Measurements from ENCODE around the gene GRK7. TPM values are rescaled to one million over a fixed set of nuclear protein-coding genes. Genes with fewer than 3 reads are reported as not detected.
A peak's percentile ranks its signal among the peaks of the same experiment; 100 is the strongest.

GRK7 gene
- total RNA-seq, 1 donor from 2014 or later, result 0.98 TPM

DNA sequence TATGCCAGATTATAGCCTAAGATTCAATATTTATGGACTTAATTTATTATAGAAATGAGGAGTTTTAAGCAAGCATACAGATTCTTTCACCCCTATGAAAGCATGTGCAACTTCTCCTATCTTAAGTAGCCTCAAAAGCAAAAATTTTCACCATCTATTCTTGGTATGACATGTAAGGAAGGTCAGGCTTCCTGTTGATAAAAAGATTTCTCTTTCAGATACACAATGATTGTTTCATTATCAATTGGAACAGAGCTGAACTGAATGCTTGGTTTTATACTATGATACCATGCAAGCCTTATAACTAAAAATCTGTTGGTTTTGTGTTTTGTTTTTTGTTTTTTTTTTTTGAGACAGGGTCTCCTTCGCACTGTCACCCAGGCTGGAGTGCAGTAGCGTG lies 3.9 kb downstream of the GRK7 start:
- no peak for TF ChIP-seq POLR2A (IDR thresholded peaks at IDR 0.05)
- TF ChIP-seq, protein P1, sequence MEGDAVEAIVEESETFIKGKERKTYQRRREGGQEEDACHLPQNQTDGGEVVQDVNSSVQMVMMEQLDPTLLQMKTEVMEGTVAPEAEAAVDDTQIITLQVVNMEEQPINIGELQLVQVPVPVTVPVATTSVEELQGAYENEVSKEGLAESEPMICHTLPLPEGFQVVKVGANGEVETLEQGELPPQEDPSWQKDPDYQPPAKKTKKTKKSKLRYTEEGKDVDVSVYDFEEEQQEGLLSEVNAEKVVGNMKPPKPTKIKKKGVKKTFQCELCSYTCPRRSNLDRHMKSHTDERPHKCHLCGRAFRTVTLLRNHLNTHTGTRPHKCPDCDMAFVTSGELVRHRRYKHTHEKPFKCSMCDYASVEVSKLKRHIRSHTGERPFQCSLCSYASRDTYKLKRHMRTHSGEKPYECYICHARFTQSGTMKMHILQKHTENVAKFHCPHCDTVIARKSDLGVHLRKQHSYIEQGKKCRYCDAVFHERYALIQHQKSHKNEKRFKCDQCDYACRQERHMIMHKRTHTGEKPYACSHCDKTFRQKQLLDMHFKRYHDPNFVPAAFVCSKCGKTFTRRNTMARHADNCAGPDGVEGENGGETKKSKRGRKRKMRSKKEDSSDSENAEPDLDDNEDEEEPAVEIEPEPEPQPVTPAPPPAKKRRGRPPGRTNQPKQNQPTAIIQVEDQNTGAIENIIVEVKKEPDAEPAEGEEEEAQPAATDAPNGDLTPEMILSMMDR (IDR thresholded peaks at IDR 0.05), result no peak
- no peak for TF ChIP-seq POLR2AphosphoS5 (IDR thresholded peaks at IDR 0.05; ENCODE audit: insufficient read depth in 1 of 2, low read depth in 1 of 2)

DNA sequence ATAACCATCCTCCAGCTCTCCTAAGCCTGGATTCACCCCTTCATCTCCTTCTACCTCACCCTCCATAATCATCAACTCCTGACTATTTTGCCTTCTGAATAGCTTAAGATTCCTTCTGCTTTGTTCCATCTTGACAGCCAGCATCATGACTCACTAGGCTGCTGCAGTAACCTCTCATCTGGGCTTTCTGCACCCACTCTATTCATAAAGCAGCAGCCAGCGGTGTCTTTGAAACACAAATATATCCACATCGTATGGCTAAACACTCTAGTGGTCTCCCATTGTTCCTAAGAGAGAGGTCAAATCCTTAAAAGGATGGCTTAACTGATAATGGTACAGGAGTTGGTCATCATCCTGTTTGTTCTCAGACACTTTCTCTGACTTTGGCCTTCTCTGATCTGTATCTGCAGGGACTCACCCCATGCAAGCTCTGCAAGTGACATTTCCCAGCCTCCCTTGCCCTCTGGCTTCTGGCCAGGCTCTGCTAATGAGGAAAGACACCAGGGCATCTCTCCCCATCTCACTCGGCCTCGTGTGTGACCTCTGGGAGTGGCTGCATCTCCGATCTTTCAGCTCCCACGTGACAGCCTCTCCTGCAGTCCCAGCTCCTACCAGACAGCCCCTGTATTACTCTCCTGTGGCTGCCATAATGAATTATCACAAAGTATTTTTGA lies 6.2 kb downstream of the GRK7 start:
- Histone ChIP-seq H3K4me3 (no peak overlapping the region), H3K4me1 (no peaks in the 10 kb centered on the region), H3K27me3 (no peaks in the 10 kb centered on the region), H3K36me3 (no peaks in the 10 kb centered on the region), H3K27ac (no peak overlapping the region), H3K9me3 (no peaks in the 10 kb centered on the region)
- no peak for DNase-seq (ENCODE audit: extremely low spot score in 2 of 2)
- no peak for TF ChIP-seq POLR2A (IDR thresholded peaks at IDR 0.05)
- TF ChIP-seq, protein P1 (IDR thresholded peaks at IDR 0.05), result no peak
- TF ChIP-seq POLR2AphosphoS5 (IDR thresholded peaks at IDR 0.05; ENCODE audit: insufficient read depth in 1 of 2, low read depth in 1 of 2), result no peak
- intact Hi-C loops (cut with DNase I), result no loop called here

More for the DNA sequence above, 3.9 kb downstream of the GRK7 start:
- Histone ChIP-seq H3K27me3 (no peaks in the 10 kb centered on the region), H3K36me3 (no peaks in the 10 kb centered on the region), H3K4me3 (no peak overlapping the region), H3K9me3 (no peaks in the 10 kb centered on the region), H3K27ac (no peak overlapping the region), H3K4me1 (no peaks in the 10 kb centered on the region)
- intact Hi-C loops (cut with DNase I), result no loop called here
- DNase-seq (ENCODE audit: extremely low spot score in 2 of 2), result no peak

- Histone ChIP-seq H3K4me1 (no peaks in the 10 kb centered on the region), H3K27me3 (no peaks in the 10 kb centered on the region), H3K27ac (no peak overlapping the region), H3K9me3 (no peaks in the 10 kb centered on the region), H3K4me3 (no peak overlapping the region), H3K36me3 (no peaks in the 10 kb centered on the region)
- TF ChIP-seq POLR2AphosphoS5 (IDR thresholded peaks at IDR 0.05; ENCODE audit: insufficient read depth in 1 of 2, low read depth in 1 of 2) (no peak), POLR2A (IDR thresholded peaks at IDR 0.05) (no peak)
- TF ChIP-seq, protein P1 (IDR thresholded peaks at IDR 0.05), result no peak
- intact Hi-C loops (cut with DNase I), result no loop called here
- no peak for DNase-seq (ENCODE audit: extremely low spot score in 2 of 2)
Observed at GRCh38 chr3:141773676-141774075, 10.5 kb downstream of the GRK7 start.

GRCh38 chr3:141776376-141776775 lies 13.2 kb downstream of the GRK7 start:
- Histone ChIP-seq H3K27ac (no peak overlapping the region), H3K4me3 (no peak overlapping the region), H3K4me1 (no peaks in the 10 kb centered on the region), H3K9me3 (no peaks in the 10 kb centered on the region), H3K27me3 (no peaks in the 10 kb centered on the region), H3K36me3 (no peaks in the 10 kb centered on the region)
- intact Hi-C loops (cut with DNase I), result no loop called here
- TF ChIP-seq POLR2AphosphoS5 (IDR thresholded peaks at IDR 0.05; ENCODE audit: insufficient read depth in 1 of 2, low read depth in 1 of 2) (no peak), POLR2A (IDR thresholded peaks at IDR 0.05) (no peak)
- TF ChIP-seq, protein P1 (IDR thresholded peaks at IDR 0.05), result no peak
- DNase-seq (ENCODE audit: extremely low spot score in 2 of 2), result no peak

DNA sequence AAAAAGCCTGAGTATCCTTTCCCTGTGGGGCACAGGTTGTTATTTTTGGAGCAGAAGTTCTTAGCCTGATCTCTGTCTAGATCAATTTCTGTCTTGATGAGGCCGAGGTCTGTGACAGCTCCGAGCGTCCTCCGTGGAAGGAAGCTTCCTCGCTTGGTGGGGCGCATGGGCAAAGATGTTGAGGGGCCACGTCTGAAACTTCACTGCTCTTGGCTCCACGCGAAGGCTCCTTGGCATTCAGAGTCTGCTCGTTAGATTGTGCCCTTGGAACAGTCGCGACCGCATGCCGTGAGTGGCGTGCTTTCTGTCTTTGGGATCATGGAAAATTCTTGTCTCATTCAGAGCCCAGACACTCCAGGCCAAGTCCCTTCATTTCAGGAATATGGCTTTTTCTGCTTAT lies 13.7 kb downstream of the GRK7 start:
- Histone ChIP-seq H3K4me3 (no peak overlapping the region), H3K27me3 (no peaks in the 10 kb centered on the region), H3K4me1 (no peaks in the 10 kb centered on the region), H3K9me3 (no peaks in the 10 kb centered on the region), H3K27ac (no peak overlapping the region), H3K36me3 (no peaks in the 10 kb centered on the region)
- TF ChIP-seq POLR2AphosphoS5 (IDR thresholded peaks at IDR 0.05; ENCODE audit: insufficient read depth in 1 of 2, low read depth in 1 of 2) (no peak), POLR2A (IDR thresholded peaks at IDR 0.05) (no peak)
- TF ChIP-seq, protein P1 (IDR thresholded peaks at IDR 0.05), result no peak
- DNase-seq (ENCODE audit: extremely low spot score in 2 of 2), result peak in 1 of 2 donors; percentile 77
- intact Hi-C loops (cut with DNase I), result no loop called here

Measured in vagina (tissue), 2 donors.